Neural cell (in vitro differentiated cells): ENCODE measurements around the gene DNAH1.

Source experiments
- CTCF ChIP-seq: fragments of 450-650 bp; IDR thresholded peaks from 2 replicates; pipeline ENCODE4 v1.5.1; 2014; ENCODE audit warnings: antibody characterized with exemption, mild to moderate bottlenecking, moderate library complexity; ENCODE audit not compliant: poor library complexity, severe bottlenecking
- SMC3 ChIP-seq: fragments of 450-650 bp; conservative IDR thresholded peaks from 2 replicates; pipeline ENCODE4 v1.6.1; 2014; ENCODE audit warnings: antibody characterized with exemption, mild to moderate bottlenecking, moderate library complexity; ENCODE audit not compliant: poor library complexity

DNA sequence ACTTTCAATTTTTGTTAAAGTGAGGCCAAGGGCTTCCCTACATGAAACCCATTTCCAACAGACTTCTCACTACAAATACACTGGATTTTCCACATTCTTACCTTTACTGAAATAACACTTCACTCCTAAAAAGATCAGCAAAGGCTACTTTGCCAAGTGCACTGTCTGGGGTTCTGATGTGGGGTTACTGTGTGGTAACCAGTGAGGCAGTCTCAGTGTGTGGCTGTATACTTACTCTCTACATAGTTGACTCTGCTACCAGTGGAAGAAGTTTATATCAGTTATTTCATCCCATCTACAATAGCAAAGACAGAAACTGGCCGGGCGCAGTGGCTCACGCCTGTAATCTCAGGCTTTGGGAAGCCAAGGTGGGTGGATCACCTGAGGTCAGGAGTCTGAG, 43.3 kb upstream of the DNAH1 start:
- TF ChIP-seq SMC3 (no peak), CTCF (no peak)
